ENCODE results near the gene AKAP7. TPM values are rescaled to one million over a fixed set of nuclear protein-coding genes. Genes with fewer than 3 reads are reported as not detected.
"Not testable (repeated sequence)": the region's sequence is repeated elsewhere in the genome, so short reads cannot be mapped to it uniquely, and the experiment has no call there.

Gene AKAP7
- total RNA-seq, 1 donor: 4.7 TPM

- no peak for TF ChIP-seq CTCF (IDR thresholded peaks at IDR 0.05; ENCODE audit: insufficient read depth, low read depth, low read length)
- no peak for DNase-seq (ENCODE audit: low read depth)
- no peak overlapping the region for H3K4me3 ChIP-seq (ENCODE audit: low read depth, low read length)
Measured at GRCh38 chr6:131293472-131293911, 158.2 kb downstream of the AKAP7 start.

GRCh38 chr6:131295081-131295480 is 159.8 kb downstream of the AKAP7 start:
- H3K4me3 ChIP-seq (ENCODE audit: low read depth, low read length): no peak overlapping the region
- TF ChIP-seq CTCF (IDR thresholded peaks at IDR 0.05; ENCODE audit: insufficient read depth, low read depth, low read length): no peak
- DNase-seq (ENCODE audit: low read depth): no peak

GRCh38 chr6:131300826-131301225 is 165.6 kb downstream of the AKAP7 start:
- not testable (repeated sequence) for H3K4me3 ChIP-seq (ENCODE audit: low read depth, low read length); DNase-seq (ENCODE audit: low read depth)

GRCh38 chr6:131303338-131303930 is 168.2 kb downstream of the AKAP7 start:
- no peak for DNase-seq (ENCODE audit: low read depth)
- TF ChIP-seq CTCF (IDR thresholded peaks at IDR 0.05; ENCODE audit: insufficient read depth, low read depth, low read length): no peak
- no peak overlapping the region for H3K4me3 ChIP-seq (ENCODE audit: low read depth, low read length)

GRCh38 chr6:131305037-131305850 is 170.0 kb downstream of the AKAP7 start:
- H3K4me3 ChIP-seq (ENCODE audit: low read depth, low read length): no peak overlapping the region
- no peak for TF ChIP-seq CTCF (IDR thresholded peaks at IDR 0.05; ENCODE audit: insufficient read depth, low read depth, low read length)
- no peak for DNase-seq (ENCODE audit: low read depth)

GRCh38 chr6:131309437-131309836 is 174.2 kb downstream of the AKAP7 start:
- H3K4me3 ChIP-seq (ENCODE audit: low read depth, low read length): no peak overlapping the region
- no peak for DNase-seq (ENCODE audit: low read depth)
- no peak for TF ChIP-seq CTCF (IDR thresholded peaks at IDR 0.05; ENCODE audit: insufficient read depth, low read depth, low read length)

- H3K4me3 ChIP-seq (ENCODE audit: low read depth, low read length): no peak overlapping the region
- no peak for TF ChIP-seq CTCF (IDR thresholded peaks at IDR 0.05; ENCODE audit: insufficient read depth, low read depth, low read length)
- DNase-seq (ENCODE audit: low read depth): no peak
Measured at GRCh38 chr6:131314838-131315237, 179.6 kb downstream of the AKAP7 start.
